ENCODE results near the gene CLSTN3.

DNA sequence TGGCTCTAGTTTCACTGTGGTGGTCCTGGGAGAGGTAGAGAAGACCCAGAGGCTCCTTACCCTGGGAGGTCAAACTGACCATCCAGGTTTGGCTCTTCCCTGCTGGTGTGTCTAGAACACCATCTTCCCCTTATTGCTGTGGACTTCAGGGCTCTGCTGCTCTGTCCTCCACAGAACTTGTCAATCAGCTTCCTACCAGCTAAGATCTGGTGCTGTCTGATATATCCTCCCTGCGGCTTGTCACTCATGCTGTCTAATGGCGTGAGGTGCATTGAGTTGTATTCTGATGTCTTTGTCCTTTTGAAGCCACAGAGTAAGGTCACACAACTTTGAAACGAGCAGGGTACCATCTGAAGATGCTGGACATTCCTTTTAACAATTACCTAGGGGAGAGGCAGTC, 14.0 kb upstream of the CLSTN3 start:
- TF ChIP-seq, protein P1, sequence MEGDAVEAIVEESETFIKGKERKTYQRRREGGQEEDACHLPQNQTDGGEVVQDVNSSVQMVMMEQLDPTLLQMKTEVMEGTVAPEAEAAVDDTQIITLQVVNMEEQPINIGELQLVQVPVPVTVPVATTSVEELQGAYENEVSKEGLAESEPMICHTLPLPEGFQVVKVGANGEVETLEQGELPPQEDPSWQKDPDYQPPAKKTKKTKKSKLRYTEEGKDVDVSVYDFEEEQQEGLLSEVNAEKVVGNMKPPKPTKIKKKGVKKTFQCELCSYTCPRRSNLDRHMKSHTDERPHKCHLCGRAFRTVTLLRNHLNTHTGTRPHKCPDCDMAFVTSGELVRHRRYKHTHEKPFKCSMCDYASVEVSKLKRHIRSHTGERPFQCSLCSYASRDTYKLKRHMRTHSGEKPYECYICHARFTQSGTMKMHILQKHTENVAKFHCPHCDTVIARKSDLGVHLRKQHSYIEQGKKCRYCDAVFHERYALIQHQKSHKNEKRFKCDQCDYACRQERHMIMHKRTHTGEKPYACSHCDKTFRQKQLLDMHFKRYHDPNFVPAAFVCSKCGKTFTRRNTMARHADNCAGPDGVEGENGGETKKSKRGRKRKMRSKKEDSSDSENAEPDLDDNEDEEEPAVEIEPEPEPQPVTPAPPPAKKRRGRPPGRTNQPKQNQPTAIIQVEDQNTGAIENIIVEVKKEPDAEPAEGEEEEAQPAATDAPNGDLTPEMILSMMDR (IDR thresholded peaks at IDR 0.05), result no peak
- no peak for TF ChIP-seq EZH2 (IDR thresholded peaks at IDR 0.05; ENCODE audit: borderline replicate concordance, insufficient read depth, low read depth, low read length, poor library complexity, severe bottlenecking)
